Fibroblast of skin of right quadriceps (primary cell): ENCODE data around the gene BHMT.
"Not testable (repeated sequence)": the region's sequence is repeated elsewhere in the genome, so short reads cannot be mapped to it uniquely, and the experiment has no call there.

Experiments
- DNase-seq: peaks from one replicate; pipeline ENCODE4 v3.0.0-alpha.2; 2013

The BHMT gene

DNA sequence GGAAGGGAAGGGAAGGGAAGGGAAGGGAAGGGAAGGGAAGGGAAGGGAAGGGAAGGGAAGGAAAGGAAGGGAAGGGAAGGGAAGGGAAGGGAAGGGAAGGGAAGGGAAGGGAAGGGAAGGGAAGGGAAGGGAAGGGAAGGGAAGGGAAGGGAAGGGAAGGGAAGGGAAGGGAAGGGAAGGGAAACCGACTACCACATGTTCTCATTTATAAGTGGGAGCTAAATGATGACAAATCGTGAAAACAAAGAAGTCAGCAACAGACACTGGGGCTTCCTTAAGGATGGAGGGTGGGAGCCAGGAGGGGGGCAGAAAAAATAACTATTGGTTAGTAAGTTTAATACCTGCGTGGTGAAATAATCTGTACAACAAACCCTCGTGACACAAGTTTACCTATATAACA, 68.8 kb downstream of the BHMT start:
- DNase-seq: not testable (repeated sequence)

DNA sequence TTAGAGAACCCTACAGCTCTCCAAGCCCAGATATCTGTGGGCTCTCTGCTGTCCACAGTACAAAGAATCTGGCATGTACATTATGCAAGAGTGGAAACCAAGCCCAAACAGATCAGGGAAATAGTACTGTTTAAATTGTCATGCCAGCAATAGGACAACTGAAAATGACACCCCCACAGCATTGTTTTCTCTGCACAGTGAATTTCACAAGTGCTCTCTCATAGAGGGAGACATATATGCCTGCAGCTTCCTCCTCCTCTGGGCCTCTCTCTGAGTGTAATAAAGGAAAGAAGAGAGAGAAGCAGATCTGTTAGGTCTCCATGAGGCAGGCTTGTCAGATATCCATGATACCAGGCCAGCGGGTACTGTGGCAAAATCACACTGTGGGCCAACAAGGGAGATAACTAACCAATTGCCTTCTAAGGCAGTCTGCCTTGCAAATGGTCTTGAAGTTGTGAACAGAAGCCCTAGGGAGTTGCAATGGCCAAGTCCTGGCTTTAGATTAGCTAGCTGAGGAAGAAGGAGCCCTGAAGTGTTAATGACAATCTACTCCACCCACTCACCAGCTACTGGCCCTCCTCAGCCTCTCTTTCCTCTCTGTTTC, 69.9 kb downstream of the BHMT start:
- no peak for DNase-seq
